Measurements from ENCODE around the gene ACTA2. TPM values are rescaled to one million over a fixed set of nuclear protein-coding genes. Genes with fewer than 3 reads are reported as not detected.

The ACTA2 gene
- total RNA-seq, 1 donor from 2014 or later = 37.6 TPM

DNA sequence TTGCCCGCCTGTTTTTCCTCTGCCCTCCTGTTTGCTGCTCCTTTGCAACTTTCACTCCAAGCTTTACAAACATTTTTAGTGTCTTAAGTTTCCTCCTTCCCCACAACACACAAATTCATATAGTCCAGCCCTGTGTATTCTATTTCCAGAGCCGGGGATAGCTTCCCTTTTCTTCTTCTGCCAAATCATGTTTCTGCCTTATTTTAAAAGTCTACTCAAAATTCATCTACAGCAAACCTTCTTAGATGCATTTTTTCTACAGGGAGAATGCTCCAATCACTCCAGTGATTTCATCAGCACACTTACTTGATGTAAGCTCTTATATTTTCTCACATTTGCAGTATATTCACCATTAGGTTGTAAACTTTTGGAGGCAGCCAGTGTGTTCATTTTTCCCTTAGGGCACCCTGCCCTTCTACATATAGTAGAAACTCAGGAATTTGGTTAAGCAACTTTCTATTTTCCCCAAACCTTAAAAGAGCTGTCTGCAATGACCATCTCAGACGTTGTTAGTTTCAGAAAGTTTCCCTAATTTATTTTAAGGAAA, 12.4 kb upstream of the ACTA2 start:
- no peaks in the 10 kb centered on the region for H3K36me3 ChIP-seq (ENCODE audit: control insufficient read depth, insufficient read depth, low read length)
- no peaks in the 10 kb centered on the region for H3K27me3 ChIP-seq (ENCODE audit: control insufficient read depth, insufficient read depth, low read length)
- TF ChIP-seq CTCF (IDR thresholded peaks at IDR 0.05; ENCODE audit: insufficient read depth, low read length, poor library complexity, severe bottlenecking) = no peak
- no peak for DNase-seq (ENCODE audit: low read depth)
- no peak overlapping the region for H3K4me3 ChIP-seq (ENCODE audit: low read depth, low read length)

- H3K36me3 ChIP-seq (ENCODE audit: control insufficient read depth, insufficient read depth, low read length) = no peaks in the 10 kb centered on the region
- no peak for DNase-seq (ENCODE audit: low read depth)
- H3K4me3 ChIP-seq (ENCODE audit: low read depth, low read length) = no peak overlapping the region
- TF ChIP-seq CTCF (IDR thresholded peaks at IDR 0.05; ENCODE audit: insufficient read depth, low read length, poor library complexity, severe bottlenecking) = no peak
- H3K27me3 ChIP-seq (ENCODE audit: control insufficient read depth, insufficient read depth, low read length) = no peaks in the 10 kb centered on the region
Observed at GRCh38 chr10:88964360-88964759, 11.8 kb upstream of the ACTA2 start.

DNA sequence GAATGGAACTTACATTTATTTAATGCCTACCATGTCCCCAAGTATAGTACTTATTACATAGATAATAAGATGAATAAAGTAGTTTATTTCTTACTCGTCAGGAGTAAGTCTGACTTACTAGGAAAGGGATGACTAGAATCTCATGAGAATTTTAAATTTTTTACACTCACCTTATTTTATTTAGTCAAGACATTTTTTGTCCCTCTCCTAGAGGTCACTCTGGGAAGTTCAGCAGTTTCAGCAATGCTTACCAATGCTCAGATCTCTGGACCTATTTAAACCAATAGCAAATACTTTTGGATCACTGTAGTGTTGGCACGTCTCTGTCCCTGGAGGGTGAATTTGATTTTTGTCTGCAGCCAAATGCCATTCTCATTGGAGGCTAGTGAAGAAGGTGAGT, 10.7 kb upstream of the ACTA2 start:
- DNase-seq (ENCODE audit: low read depth) = no peak
- Histone ChIP-seq H3K27me3 (ENCODE audit: control insufficient read depth, insufficient read depth, low read length) (no peaks in the 10 kb centered on the region), H3K4me3 (ENCODE audit: low read depth, low read length) (no peak overlapping the region), H3K36me3 (ENCODE audit: control insufficient read depth, insufficient read depth, low read length) (no peaks in the 10 kb centered on the region)
- TF ChIP-seq CTCF (IDR thresholded peaks at IDR 0.05; ENCODE audit: insufficient read depth, low read length, poor library complexity, severe bottlenecking) = no peak

DNA sequence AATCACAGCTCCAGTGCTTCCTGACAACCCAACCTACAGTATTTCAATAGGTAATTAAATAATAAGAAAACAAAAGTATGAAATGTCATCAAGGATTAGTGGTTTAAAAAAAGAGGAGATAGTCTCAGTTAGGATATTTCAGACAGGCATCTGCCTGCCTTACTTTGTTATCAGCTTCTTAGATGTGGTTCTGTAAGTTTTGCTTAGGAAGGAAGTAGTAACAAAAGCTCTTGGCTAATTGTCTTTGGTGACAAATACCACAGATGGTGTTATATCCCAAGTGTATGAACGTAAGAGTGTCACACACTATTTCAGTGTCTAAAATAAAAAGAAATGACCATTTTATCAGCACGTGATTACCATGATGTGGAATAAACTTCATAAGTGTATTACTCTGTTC, 9.8 kb upstream of the ACTA2 start:
- DNase-seq (ENCODE audit: low read depth) = no peak
- Histone ChIP-seq H3K27me3 (ENCODE audit: control insufficient read depth, insufficient read depth, low read length) (no peaks in the 10 kb centered on the region), H3K36me3 (ENCODE audit: control insufficient read depth, insufficient read depth, low read length) (no peaks in the 10 kb centered on the region), H3K4me3 (ENCODE audit: low read depth, low read length) (no peak overlapping the region)
- no peak for TF ChIP-seq CTCF (IDR thresholded peaks at IDR 0.05; ENCODE audit: insufficient read depth, low read length, poor library complexity, severe bottlenecking)

DNA sequence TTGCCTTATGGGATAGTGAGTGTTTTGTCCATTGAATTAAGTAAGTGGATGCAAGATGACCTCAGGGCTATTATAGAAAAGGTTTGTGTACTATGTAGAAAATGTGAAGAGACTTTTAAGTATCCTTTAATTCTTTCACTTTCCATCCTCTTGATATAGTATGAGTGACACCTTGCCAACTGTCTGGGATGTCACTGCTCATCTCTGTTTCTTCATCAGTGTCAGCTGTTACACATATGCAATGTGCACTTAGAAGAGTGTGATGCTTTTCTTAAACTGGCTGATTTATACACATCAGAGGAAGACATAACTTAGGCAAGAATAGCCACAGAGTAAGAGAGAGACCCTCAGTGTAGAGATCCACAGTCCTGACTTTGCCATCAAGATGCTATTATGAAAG, 8.7 kb upstream of the ACTA2 start:
- no peak for DNase-seq (ENCODE audit: low read depth)
- H3K36me3 ChIP-seq (ENCODE audit: control insufficient read depth, insufficient read depth, low read length) = no peaks in the 10 kb centered on the region
- no peak for TF ChIP-seq CTCF (IDR thresholded peaks at IDR 0.05; ENCODE audit: insufficient read depth, low read length, poor library complexity, severe bottlenecking)
- H3K27me3 ChIP-seq (ENCODE audit: control insufficient read depth, insufficient read depth, low read length) = no peaks in the 10 kb centered on the region
- H3K4me3 ChIP-seq (ENCODE audit: low read depth, low read length) = no peak overlapping the region

DNA sequence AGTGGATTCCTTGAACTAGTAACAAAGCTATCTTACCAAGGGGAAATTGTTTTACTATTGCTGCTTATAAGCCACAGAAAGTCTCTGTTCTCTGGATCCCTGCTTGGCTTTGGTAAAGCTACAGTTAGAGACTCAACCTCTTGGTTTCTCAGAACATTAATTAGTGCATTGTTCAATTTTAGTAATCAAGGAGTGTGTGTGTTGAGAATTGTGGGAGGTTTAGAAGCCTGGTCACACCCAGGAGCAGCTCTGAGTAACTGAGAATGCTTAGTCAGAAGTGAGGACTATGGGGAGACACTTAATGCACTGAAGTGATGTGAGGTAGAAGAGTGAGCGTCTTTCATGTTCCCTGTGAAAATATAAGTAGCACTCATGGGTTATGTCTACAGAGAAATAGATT, 8.2 kb upstream of the ACTA2 start:
- DNase-seq (ENCODE audit: low read depth) = no peak
- no peak overlapping the region for H3K4me3 ChIP-seq (ENCODE audit: low read depth, low read length)
- H3K27me3 ChIP-seq (ENCODE audit: control insufficient read depth, insufficient read depth, low read length) = no peaks in the 10 kb centered on the region
- no peaks in the 10 kb centered on the region for H3K36me3 ChIP-seq (ENCODE audit: control insufficient read depth, insufficient read depth, low read length)
- TF ChIP-seq CTCF (IDR thresholded peaks at IDR 0.05; ENCODE audit: insufficient read depth, low read length, poor library complexity, severe bottlenecking) = no peak

All from kidney epithelial cell (primary cell).